H1 (cell line): ENCODE measurements around the gene CEMIP2. TPM values are rescaled to one million over a fixed set of nuclear protein-coding genes. Genes with fewer than 3 reads are reported as not detected.

Experiments used
- CTCF ChIA-PET: fragments of 300-600 bp; sonication (Branson Sonifier 250); formaldehyde crosslinking; loops from one replicate; lab custom pipeline; 2021; ENCODE audit not compliant: partially characterized antibody; lab: Charles Lee
- POLR2A ChIA-PET: fragments of 300-600 bp; sonication (Branson Sonifier 250); formaldehyde crosslinking; loops from one replicate; lab custom pipeline; 2021; ENCODE audit warnings: inconsistent platforms; ENCODE audit not compliant: partially characterized antibody; lab: Charles Lee
- DNase-seq, 2 experiments: peaks; one replicate each; pipeline versions ENCODE4 v3.0.0 to v3.0.0-alpha.2; 2010 to 2022; ENCODE audit warnings: low spot score in 2 of 2, low read depth in 1 of 2, mixed read lengths in 1 of 2
- FAIRE-seq: peaks from 2 replicates; lab custom pipeline; 2011; peaks lifted over from hg19 to GRCh38; lab: Jason Lieb, UNC
- H2AFZ ChIP-seq: 2 replicates; pipeline ENCODE4 v1.8.1; 2012; ENCODE audit warnings: low read length, inconsistent platforms
- H2AK5ac ChIP-seq: 2 replicates; pipeline ENCODE4 v1.6.1; 2013; ENCODE audit warnings: low read depth, low read length
- H2BK120ac ChIP-seq: replicated peaks from 2 replicates; pipeline ENCODE3; 2013; ENCODE audit warnings: low read depth, low read length, inconsistent platforms
- H2BK12ac ChIP-seq: 2 replicates; pipeline ENCODE4 v1.6.1; 2013; ENCODE audit warnings: low read depth, low read length
- H2BK15ac ChIP-seq: 2 replicates; pipeline ENCODE4 v1.6.1; 2013; ENCODE audit warnings: low read length
- H2BK20ac ChIP-seq: 2 replicates; pipeline ENCODE4 v1.6.1; 2013; ENCODE audit warnings: low read length
- H2BK5ac ChIP-seq: 2 replicates; pipeline ENCODE4 v1.6.1; 2013; ENCODE audit warnings: low read depth, low read length
- H3K14ac ChIP-seq: 2 replicates; pipeline ENCODE4 v1.6.1; 2013; ENCODE audit warnings: inconsistent platforms; ENCODE audit not compliant: insufficient read length
- H3K18ac ChIP-seq: 2 replicates; pipeline ENCODE4 v1.6.1; 2013; ENCODE audit warnings: low read length; ENCODE audit errors: extremely low read depth
- H3K23ac ChIP-seq: 2 replicates; pipeline ENCODE4 v1.6.1; 2013; ENCODE audit warnings: inconsistent platforms; ENCODE audit not compliant: insufficient read length
- H3K23me2 ChIP-seq: 2 replicates; pipeline ENCODE4 v1.6.1; 2013; ENCODE audit warnings: low read depth, low read length
- H3K27ac ChIP-seq: 2 replicates; pipeline ENCODE4 v1.6.1; 2011; ENCODE audit warnings: low read depth, low read length, inconsistent platforms
- H3K27me3 ChIP-seq, 4 experiments: replicated peaks in 1 of 4; 1 replicate in 1 of 4; 2 replicates in 3 of 4; pipeline versions ENCODE4 v1.6.1 to v1.8.1; 2011 to 2013; ENCODE audit warnings: low read length in 3 of 4, mild to moderate bottlenecking in 3 of 4, inconsistent platforms in 2 of 4, mixed read lengths in 2 of 4, moderate library complexity in 1 of 4; ENCODE audit not compliant: control insufficient read depth in 3 of 4, insufficient read depth in 3 of 4; ENCODE audit errors: extremely low read depth in 1 of 4
- H3K36me3 ChIP-seq, 4 experiments: 2 replicates each; pipeline versions ENCODE4 v1.6.1 to v1.8.1; 2011 to 2013; ENCODE audit warnings: mild to moderate bottlenecking in 4 of 4, low read length in 3 of 4, moderate library complexity in 2 of 4, control low read depth in 1 of 4, inconsistent platforms in 1 of 4; ENCODE audit not compliant: insufficient read depth in 4 of 4, control insufficient read depth in 2 of 4
- H3K4ac ChIP-seq: replicated peaks from 2 replicates; pipeline ENCODE3; 2013; ENCODE audit warnings: low read length, low read depth, mixed read lengths, inconsistent platforms; ENCODE audit not compliant: insufficient read length
- H3K4me1 ChIP-seq, 4 experiments: replicated peaks in 1 of 4; 1 replicate in 1 of 4; 2 replicates in 3 of 4; pipeline versions ENCODE4 v1.6.1 to v1.8.1; 2011 to 2013; ENCODE audit warnings: low read length in 3 of 4, inconsistent platforms in 2 of 4, mixed read lengths in 1 of 4; ENCODE audit not compliant: insufficient read depth in 4 of 4, control insufficient read depth in 3 of 4
- H3K4me2 ChIP-seq, 2 experiments: 2 replicates each; pipeline versions ENCODE4 v1.6.1 to v1.8.1; 2011 to 2013; ENCODE audit warnings: low read depth in 2 of 2, low read length in 2 of 2, control low read depth in 1 of 2, inconsistent platforms in 1 of 2, mild to moderate bottlenecking in 1 of 2; ENCODE audit not compliant: insufficient read depth in 1 of 2
- H3K4me3 ChIP-seq, 4 experiments: fragments of 200-600, 300-600 bp in 1 of 4; sonication (generic), shearing (Covaris generic), sonication (Bioruptor Twin) in 1 of 4; 2 replicates each; pipeline versions ENCODE4 v1.5.1 to v1.8.1; 2011 to 2016; ENCODE audit warnings: low read length in 4 of 4, low read depth in 3 of 4, control low read depth in 2 of 4, inconsistent platforms in 2 of 4, mild to moderate bottlenecking in 2 of 4, mixed read lengths in 1 of 4, moderate library complexity in 1 of 4; ENCODE audit not compliant: insufficient read depth in 2 of 4; ENCODE audit errors: extremely low read depth in 1 of 4
- H3K56ac ChIP-seq: replicated peaks from 2 replicates; pipeline ENCODE3; 2013; ENCODE audit warnings: low read depth, mild to moderate bottlenecking, mixed read lengths, low read length, inconsistent platforms; ENCODE audit not compliant: insufficient read length
- H3K79me1 ChIP-seq: 2 replicates; pipeline ENCODE4 v1.6.1; 2013; ENCODE audit warnings: low read depth, low read length, control low read depth
- H3K79me2 ChIP-seq, 2 experiments: 2 replicates each; pipeline versions ENCODE4 v1.6.1 to v1.8.1; 2012 to 2013; ENCODE audit warnings: low read length in 2 of 2, mild to moderate bottlenecking in 2 of 2, inconsistent platforms in 1 of 2; ENCODE audit not compliant: insufficient read depth in 2 of 2, control insufficient read depth in 1 of 2
- H3K9ac ChIP-seq, 4 experiments: replicated peaks in 1 of 4; 1 replicate in 1 of 4; 2 replicates in 3 of 4; pipeline versions ENCODE4 v1.6.1 to v1.8.1; 2011 to 2013; ENCODE audit warnings: low read depth in 3 of 4, low read length in 3 of 4, control low read depth in 2 of 4, mild to moderate bottlenecking in 2 of 4, moderate library complexity in 2 of 4, inconsistent platforms in 1 of 4; ENCODE audit errors: extremely low read depth in 1 of 4
- H3K9me3 ChIP-seq, 2 experiments: 2 replicates each; pipeline versions ENCODE4 v1.6.1 to v1.8.1; 2012 to 2013; ENCODE audit warnings: mild to moderate bottlenecking in 2 of 2, moderate library complexity in 2 of 2, control low read depth in 1 of 2, inconsistent platforms in 1 of 2, low read depth in 1 of 2, low read length in 1 of 2, mixed read lengths in 1 of 2; ENCODE audit not compliant: insufficient read depth in 2 of 2
- H4K20me1 ChIP-seq, 2 experiments: replicated peaks in 1 of 2; 2 replicates each; pipeline versions ENCODE3 to v1.8.1; 2011 to 2013; ENCODE audit warnings: inconsistent platforms in 2 of 2, low read length in 2 of 2, mild to moderate bottlenecking in 1 of 2; ENCODE audit not compliant: insufficient read depth in 2 of 2, control insufficient read depth in 1 of 2
- H4K5ac ChIP-seq: 2 replicates; pipeline ENCODE4 v1.6.1; 2013; ENCODE audit warnings: low read length, low read depth, mixed read lengths, inconsistent platforms; ENCODE audit not compliant: insufficient read length
- H4K8ac ChIP-seq: 2 replicates; pipeline ENCODE4 v1.8.0; 2013; ENCODE audit warnings: mild to moderate bottlenecking, moderate library complexity, low read length, inconsistent platforms; ENCODE audit not compliant: insufficient read depth; ENCODE audit errors: extremely low read depth
- H4K91ac ChIP-seq: replicated peaks from 2 replicates; pipeline ENCODE3; 2013; ENCODE audit warnings: low read length, mixed read lengths, inconsistent platforms; ENCODE audit not compliant: insufficient read length
- EP300 ChIP-seq, 2 experiments: IDR thresholded peaks; 1 replicate in 1 of 2; 2 replicates in 1 of 2; pipeline ENCODE4 v1.6.1; 2011 to 2012; ENCODE audit warnings: low read depth in 2 of 2, low read length in 2 of 2, mild to moderate bottlenecking in 2 of 2, borderline replicate concordance in 1 of 2, inconsistent platforms in 1 of 2, moderate library complexity in 1 of 2
- POLR2A ChIP-seq, 2 experiments: IDR thresholded peaks; 1 replicate in 1 of 2; 2 replicates in 1 of 2; pipeline ENCODE4 v1.6.1; 2011; ENCODE audit warnings: low read depth in 2 of 2, low read length in 2 of 2, mild to moderate bottlenecking in 2 of 2; ENCODE audit errors: control extremely low read depth in 1 of 2
- WGBS, 2 experiments: shearing (Covaris generic) in 1 of 2; methylation state at CpG; one replicate each; pipeline versions ENCODE4 v1.1.6 to v1.1.7; 2013 to 2015; ENCODE audit warnings: low lambda C conversion rate in 2 of 2, mixed read lengths in 2 of 2, inconsistent platforms in 1 of 2, low coverage in 1 of 2, missing lambda C conversion rate in 1 of 2; ENCODE audit not compliant: insufficient replicate concordance in 2 of 2, insufficient coverage in 1 of 2, insufficient read length in 1 of 2; ENCODE audit errors: extremely low coverage in 1 of 2, missing lambda C conversion rate in 1 of 2; 5-methylcytosine and 5-hydroxymethylcytosine counted together
- polyA plus RNA-seq, 7 experiments: library from polyadenylated mRNA; depleted of rRNA in 3 of 7; stranded (reverse) in 5 of 7; unstranded in 2 of 7; fragments of >200 nt in 5 of 7; fragments of 200-250 nt in 2 of 7; gene quantifications; 1 replicate in 5 of 7; 2 replicates in 1 of 7; 4 replicates in 1 of 7; pipeline versions ENCODE4 v1.2.1 to v1.2.3, GENCODE V29; 2011 to 2013; ENCODE audit warnings: missing spikeins in 2 of 7, mixed read lengths in 2 of 7
- total RNA-seq: library from RNA; stranded (reverse); fragmentation: NEBNext Ultra II Directional; extraction: Animal tissue kit (Norgen Biotek cat#: 25700); gene quantifications from 2 replicates; pipeline ENCODE4 v1.2.1, GENCODE V29; 2021

Gene CEMIP2
- total and polyA plus RNA-seq, 2 of the 8 experiments (the other 6 are each of a cell fraction or from before 2014, with no cell fraction given) = 25.2 to 52.1 TPM

GRCh38 chr9:71758785-71759184, 9.5 kb downstream of the CEMIP2 start:
- H3K79me1 ChIP-seq = no peaks in the 10 kb centered on the region; the same call in 1 of the 2 replicates
- DNase-seq = no peak
- 0% methylated on average over 2 of the region's 2 CpGs; no CpG with 5 or more reads in 1 of the 2 experiments for WGBS, 2 experiments
- no peak overlapping the region for H3K23ac ChIP-seq
- H3K79me2 ChIP-seq = peaks cover 7 to 70% of the 10 kb centered on the region in 2 experiments; a peak in 3 of 4 replicates
- H3K4ac ChIP-seq = no peak overlapping the region
- H2BK120ac ChIP-seq = peak overlapping the region; percentile 72
- POLR2A ChIA-PET = interaction anchor here (1.0 to 2.4 kb wide), 2 partner anchors 9 to 28 kb away, joined by 3 to 20 read pairs; partner anchors contain the start of gene CEMIP2
- no peak overlapping the region for H3K56ac ChIP-seq
- peaks cover 5 to 45% (median 22%) of the 10 kb centered on the region in 4 experiments for H3K4me1 ChIP-seq
- no peaks in the 10 kb centered on the region for H3K9me3 ChIP-seq
- no peak overlapping the region; the same call in 1 of the 2 replicates for H3K18ac ChIP-seq
- H4K91ac ChIP-seq = no peak overlapping the region
- H2BK20ac ChIP-seq = peak overlapping the region; percentile 83; the same call in 1 of the 2 replicates
- no peak overlapping the region for H2AK5ac ChIP-seq
- H3K27ac ChIP-seq = no peak overlapping the region
- TF ChIP-seq EP300 (IDR thresholded peaks at IDR 0.05; ENCODE audit: borderline replicate concordance in 1 of 2, low read depth in 2 of 2, low read length in 2 of 2) = no peak
- TF ChIP-seq POLR2A (IDR thresholded peaks at IDR 0.05; ENCODE audit: control extremely low read depth in 1 of 2, low read depth in 2 of 2, low read length in 2 of 2) = 0 out of 3 replicates have a peak, but pooled peaks of 1 of the 2 experiments have one; percentile 7
- no peak overlapping the region for H3K14ac ChIP-seq
- no peak for FAIRE-seq
- peaks cover 0 to 3% of the 10 kb centered on the region in 2 experiments for H4K20me1 ChIP-seq
- peak overlapping the region in 3 of 4 experiments; percentile 5 to 46 (median 7); a peak in 4 of 8 replicates for H3K4me3 ChIP-seq
- H4K5ac ChIP-seq = peak overlapping the region; percentile 11
- H3K36me3 ChIP-seq = no peaks in the 10 kb centered on the region
- no peak overlapping the region for H2BK12ac ChIP-seq
- H3K9ac ChIP-seq = no peak overlapping the region
- no peak overlapping the region for H2AFZ ChIP-seq
- H4K8ac ChIP-seq = no peak overlapping the region
- H3K27me3 ChIP-seq = no peaks in the 10 kb centered on the region
- peak overlapping the region; percentile 44 to 60 for H3K4me2 ChIP-seq
- H3K23me2 ChIP-seq = no peaks in the 10 kb centered on the region; the same call in 1 of the 2 replicates
- peak overlapping the region; percentile 18; the same call in 1 of the 2 replicates for H2BK5ac ChIP-seq
- H2BK15ac ChIP-seq = no peak overlapping the region
- CTCF ChIA-PET = no interaction called here
